Astrocyte (in vitro differentiated cells and primary cell): ENCODE data around the gene AK8.

ENCODE experiments used
- EZH2 ChIP-seq: IDR thresholded peaks from 2 replicates; pipeline ENCODE4 v1.6.1; 2012; ENCODE audit warnings: mild to moderate bottlenecking, low read length, inconsistent platforms; ENCODE audit not compliant: insufficient read depth
- TF ChIP-seq, protein P1 (sequence below): IDR thresholded peaks from 2 replicates; pipeline ENCODE4 v1.5.1; 2011; ENCODE audit warnings: low read depth, mild to moderate bottlenecking, inconsistent platforms, low read length, moderate library complexity; ENCODE audit not compliant: insufficient read depth

DNA sequence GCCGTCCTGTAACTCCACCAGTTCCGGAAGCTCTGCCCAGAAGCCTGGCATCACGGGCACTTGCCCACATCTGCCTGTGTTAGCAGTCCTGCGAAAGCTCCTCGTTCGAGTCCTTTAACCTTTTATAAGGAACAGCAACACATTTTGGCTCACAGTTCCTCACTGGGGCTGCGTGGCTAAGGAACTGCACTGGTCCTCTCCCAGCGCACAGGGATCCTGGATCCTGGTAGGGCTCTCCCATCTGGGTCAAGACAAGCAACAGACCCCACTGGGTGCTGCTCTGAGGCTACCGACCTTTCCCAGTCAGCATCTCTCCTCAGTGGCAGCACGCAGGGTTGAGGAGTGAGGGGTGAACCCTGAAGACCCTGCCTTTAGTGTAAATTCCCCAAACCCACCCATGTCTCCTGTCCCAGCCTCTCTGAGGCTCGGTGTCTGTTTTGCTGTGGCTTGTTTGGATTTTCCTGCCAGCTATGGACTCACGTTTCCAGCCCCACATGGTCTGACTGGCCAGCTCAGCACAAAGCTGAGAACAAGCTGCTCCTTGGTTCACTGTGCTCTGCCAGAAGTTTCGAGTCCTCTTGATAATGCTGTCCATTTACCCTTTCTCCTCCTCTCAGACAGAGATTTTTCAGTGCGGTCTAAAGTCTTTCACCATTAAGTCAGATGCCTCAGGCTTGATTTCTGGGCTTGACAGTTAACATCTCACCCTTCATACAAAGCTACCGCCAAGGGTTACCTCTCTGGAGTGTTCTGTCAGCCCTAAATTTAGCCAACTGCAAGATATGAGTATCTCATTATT, 80.0 kb downstream of the AK8 start:
- TF ChIP-seq, protein P1, sequence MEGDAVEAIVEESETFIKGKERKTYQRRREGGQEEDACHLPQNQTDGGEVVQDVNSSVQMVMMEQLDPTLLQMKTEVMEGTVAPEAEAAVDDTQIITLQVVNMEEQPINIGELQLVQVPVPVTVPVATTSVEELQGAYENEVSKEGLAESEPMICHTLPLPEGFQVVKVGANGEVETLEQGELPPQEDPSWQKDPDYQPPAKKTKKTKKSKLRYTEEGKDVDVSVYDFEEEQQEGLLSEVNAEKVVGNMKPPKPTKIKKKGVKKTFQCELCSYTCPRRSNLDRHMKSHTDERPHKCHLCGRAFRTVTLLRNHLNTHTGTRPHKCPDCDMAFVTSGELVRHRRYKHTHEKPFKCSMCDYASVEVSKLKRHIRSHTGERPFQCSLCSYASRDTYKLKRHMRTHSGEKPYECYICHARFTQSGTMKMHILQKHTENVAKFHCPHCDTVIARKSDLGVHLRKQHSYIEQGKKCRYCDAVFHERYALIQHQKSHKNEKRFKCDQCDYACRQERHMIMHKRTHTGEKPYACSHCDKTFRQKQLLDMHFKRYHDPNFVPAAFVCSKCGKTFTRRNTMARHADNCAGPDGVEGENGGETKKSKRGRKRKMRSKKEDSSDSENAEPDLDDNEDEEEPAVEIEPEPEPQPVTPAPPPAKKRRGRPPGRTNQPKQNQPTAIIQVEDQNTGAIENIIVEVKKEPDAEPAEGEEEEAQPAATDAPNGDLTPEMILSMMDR = no peak
- no peak for TF ChIP-seq EZH2
